Hepatocyte (in vitro differentiated cells): ENCODE data around the gene TCEANC2.

Source experiments
- CTCF ChIP-seq: fragments of 200-600 bp; sonication (generic); IDR thresholded peaks from 2 replicates; pipeline ENCODE4 v1.5.1; 2016; ENCODE audit warnings: antibody characterized with exemption, mild to moderate bottlenecking; ENCODE audit not compliant: poor library complexity
- EZH2 ChIP-seq: fragments of 200-600 bp; sonication (generic); IDR thresholded peaks from 2 replicates; pipeline ENCODE4 v1.6.1; 2016; ENCODE audit warnings: antibody characterized with exemption, mild to moderate bottlenecking, borderline replicate concordance

- no peak for TF ChIP-seq CTCF
- TF ChIP-seq EZH2 = no peak
Observed at GRCh38 chr1:54096877-54097240, 43.5 kb downstream of the TCEANC2 start.
